ENCODE measurements around the gene RSPO4. TPM values are rescaled to one million over a fixed set of nuclear protein-coding genes. Genes with fewer than 3 reads are reported as not detected.

Gene RSPO4
- total and polyA plus RNA-seq, 2 donors from 2014 or later = 0.13 to 0.45 TPM

GRCh38 chr20:919491-919916, 82.6 kb downstream of the RSPO4 start:
- Histone ChIP-seq H3K27ac (ENCODE audit: low read depth in 2 of 2, low read length in 2 of 2) (no peak overlapping the region), H3K9ac (ENCODE audit: low read length in 3 of 3) (no peak overlapping the region), H3K4me3 (ENCODE audit: low read length in 3 of 3) (no peak overlapping the region), H3K27me3 (ENCODE audit: control insufficient read depth, insufficient read depth, low read length) (no peaks in the 10 kb centered on the region), H3K4me1 (ENCODE audit: control insufficient read depth in 2 of 3, insufficient read depth in 2 of 3, low read depth in 1 of 3, low read length in 3 of 3) (no peaks in the 10 kb centered on the region), H3K9me3 (ENCODE audit: control insufficient read depth in 2 of 3, insufficient read depth in 1 of 3, low read length in 3 of 3) (no peaks in the 10 kb centered on the region), H3K36me3 (ENCODE audit: control insufficient read depth in 2 of 3, insufficient read depth in 3 of 3, low read length in 3 of 3) (no peaks in the 10 kb centered on the region)
- intact Hi-C loops (cut with DNase I) = no loop called here
- DNase-seq (no peak), FAIRE-seq (no peak)
- no peak for TF ChIP-seq CTCF (IDR thresholded peaks at IDR 0.05; ENCODE audit: borderline replicate concordance, extremely low read depth, insufficient read depth)

- Histone ChIP-seq H3K27ac (ENCODE audit: low read depth in 2 of 2, low read length in 2 of 2) (no peak overlapping the region), H3K4me1 (ENCODE audit: control insufficient read depth in 2 of 3, insufficient read depth in 2 of 3, low read depth in 1 of 3, low read length in 3 of 3) (no peaks in the 10 kb centered on the region), H3K36me3 (ENCODE audit: control insufficient read depth in 2 of 3, insufficient read depth in 3 of 3, low read length in 3 of 3) (no peaks in the 10 kb centered on the region), H3K9me3 (ENCODE audit: control insufficient read depth in 2 of 3, insufficient read depth in 1 of 3, low read length in 3 of 3) (no peaks in the 10 kb centered on the region), H3K4me3 (ENCODE audit: low read length in 3 of 3) (no peak overlapping the region), H3K9ac (ENCODE audit: low read length in 3 of 3) (no peak overlapping the region), H3K27me3 (ENCODE audit: control insufficient read depth, insufficient read depth, low read length) (no peaks in the 10 kb centered on the region)
- DNase-seq (no peak), FAIRE-seq (no peak)
- intact Hi-C loops (cut with DNase I) = no loop called here
- TF ChIP-seq CTCF (IDR thresholded peaks at IDR 0.05; ENCODE audit: borderline replicate concordance, extremely low read depth, insufficient read depth) = no peak
These were observed 84.7 kb downstream of the RSPO4 start for GRCh38 chr20:917416-917815.

GRCh38 chr20:916825-917224, 85.3 kb downstream of the RSPO4 start:
- Histone ChIP-seq H3K4me1 (ENCODE audit: control insufficient read depth in 2 of 3, insufficient read depth in 2 of 3, low read depth in 1 of 3, low read length in 3 of 3) (no peaks in the 10 kb centered on the region), H3K9ac (ENCODE audit: low read length in 3 of 3) (no peak overlapping the region), H3K27ac (ENCODE audit: low read depth in 2 of 2, low read length in 2 of 2) (no peak overlapping the region), H3K36me3 (ENCODE audit: control insufficient read depth in 2 of 3, insufficient read depth in 3 of 3, low read length in 3 of 3) (no peaks in the 10 kb centered on the region), H3K9me3 (ENCODE audit: control insufficient read depth in 2 of 3, insufficient read depth in 1 of 3, low read length in 3 of 3) (no peaks in the 10 kb centered on the region), H3K27me3 (ENCODE audit: control insufficient read depth, insufficient read depth, low read length) (no peaks in the 10 kb centered on the region), H3K4me3 (ENCODE audit: low read length in 3 of 3) (no peak overlapping the region)
- no peak for TF ChIP-seq CTCF (IDR thresholded peaks at IDR 0.05; ENCODE audit: borderline replicate concordance, extremely low read depth, insufficient read depth)
- intact Hi-C loops (cut with DNase I) = no loop called here
- DNase-seq (peak in 2 of 5 donors; percentile 12 to 18), FAIRE-seq (no peak)

All from kidney (tissue), 14 donors.